GM21723 (cell line): ENCODE measurements around the gene SYNDIG1.

ENCODE experiments used
- ATAC-seq: cut with Tn5 transposase; IDR thresholded peaks from one replicate; pipeline ENCODE4 v1.9.1; 2021; ENCODE audit warnings: mild to moderate bottlenecking, moderate library complexity; ENCODE audit not compliant: unreplicated experiment

The SYNDIG1 gene

GRCh38 chr20:24560571-24561491 is 91.4 kb downstream of the SYNDIG1 start:
- no peak for ATAC-seq

DNA sequence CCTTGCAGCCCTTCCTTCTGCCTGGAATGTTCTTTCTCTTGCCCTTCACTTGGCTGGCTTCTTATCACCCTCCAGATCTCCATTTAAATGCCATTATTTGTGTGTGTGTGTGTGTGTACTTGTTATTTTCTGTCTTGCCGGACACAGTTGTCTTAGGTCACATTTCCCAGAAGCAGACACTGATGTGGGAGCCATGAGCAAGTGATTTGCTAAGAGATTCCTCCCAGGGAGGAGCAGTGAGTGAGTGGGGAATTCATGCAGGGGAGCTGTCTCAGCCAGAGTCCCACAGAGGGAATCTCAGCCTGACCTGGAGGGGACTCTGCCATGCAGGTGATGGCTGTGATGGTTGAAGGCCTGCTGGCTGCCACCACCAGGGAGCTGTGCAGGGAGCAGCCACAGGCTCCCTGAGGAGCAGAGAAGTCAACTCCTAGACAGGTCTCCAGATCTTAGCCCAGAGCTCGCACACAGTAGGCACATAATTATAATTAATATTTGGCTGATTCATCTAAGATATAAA is 96.5 kb downstream of the SYNDIG1 start:
- no peak for ATAC-seq

DNA sequence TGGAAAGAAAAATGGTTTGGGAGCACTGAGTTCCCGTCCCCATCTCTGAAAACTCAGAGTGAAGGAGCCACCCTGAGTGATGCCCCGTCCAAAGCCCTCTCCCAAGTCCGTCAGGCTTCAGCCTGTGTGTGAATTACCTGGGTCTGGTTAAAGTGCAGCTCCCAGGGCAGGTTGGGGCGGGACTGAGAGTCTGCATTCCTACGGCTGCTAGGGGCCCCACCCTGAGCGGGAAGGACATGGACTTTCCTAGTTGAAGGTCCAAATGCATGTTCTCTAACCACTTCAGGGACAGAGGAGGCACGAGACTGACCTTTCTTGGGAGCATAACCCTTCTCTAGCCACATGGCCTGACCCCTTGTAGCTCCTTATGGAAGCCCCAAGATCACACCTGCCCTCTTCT is 97.2 kb downstream of the SYNDIG1 start:
- no peak for ATAC-seq

DNA sequence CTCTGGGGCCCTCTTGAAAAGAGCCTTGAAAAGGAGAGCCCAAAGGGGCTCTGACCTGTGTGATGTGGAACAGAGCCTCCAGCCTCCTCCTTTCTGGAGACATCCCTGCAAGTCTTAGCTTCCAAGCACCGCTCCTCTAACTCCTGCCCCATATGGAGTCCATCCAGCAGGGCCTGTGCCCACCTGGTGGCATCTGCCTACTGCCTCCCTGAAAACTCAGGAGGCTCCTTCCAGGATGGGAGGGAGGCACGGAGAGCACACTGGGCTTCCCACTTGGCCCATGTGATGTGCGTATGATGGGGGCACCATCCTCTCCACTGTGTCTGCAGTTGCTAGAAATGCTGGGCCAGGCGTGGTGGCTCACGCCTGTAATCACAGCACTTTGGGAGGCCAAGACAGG is 98.1 kb downstream of the SYNDIG1 start:
- ATAC-seq: no peak

- no peak for ATAC-seq
These were observed 99.4 kb downstream of the SYNDIG1 start for GRCh38 chr20:24568842-24569241.

DNA sequence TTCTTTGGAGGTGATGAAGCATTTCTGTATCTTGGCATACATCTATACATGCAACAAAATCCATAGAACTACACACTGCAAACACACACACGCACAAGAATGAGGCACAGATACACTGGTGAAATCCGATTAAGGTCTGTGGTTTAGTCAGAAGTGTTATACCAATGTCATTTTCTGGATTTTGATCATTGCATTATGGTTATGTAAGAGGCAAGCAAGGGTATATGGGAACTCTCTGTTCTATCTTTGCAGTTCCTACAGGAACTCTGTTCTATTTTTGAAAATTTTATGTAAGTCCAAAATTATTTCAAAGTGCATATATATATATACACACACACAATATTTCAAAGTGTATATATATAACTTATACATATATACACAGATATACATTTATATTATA is 101.7 kb downstream of the SYNDIG1 start:
- ATAC-seq: no peak

DNA sequence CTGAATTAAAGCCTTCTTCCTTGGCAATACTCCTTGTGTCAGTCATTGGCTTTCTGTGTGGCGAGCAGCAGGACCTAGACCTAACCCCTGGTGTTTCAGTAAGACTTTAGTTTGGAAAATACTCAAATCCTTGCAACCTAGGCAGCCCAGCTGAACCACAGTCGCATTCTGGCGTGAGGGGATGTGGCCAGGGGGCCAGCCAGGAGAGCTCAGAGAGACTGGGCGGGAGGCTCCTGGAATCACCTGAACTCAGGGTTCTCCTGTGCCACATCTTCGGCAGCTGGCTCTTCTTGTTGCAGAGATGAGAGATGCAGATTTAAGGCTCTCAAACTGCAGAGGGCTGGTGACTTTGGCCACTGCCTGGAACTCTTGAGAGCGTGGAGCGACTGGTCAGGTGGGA is 102.7 kb downstream of the SYNDIG1 start:
- ATAC-seq: no peak

DNA sequence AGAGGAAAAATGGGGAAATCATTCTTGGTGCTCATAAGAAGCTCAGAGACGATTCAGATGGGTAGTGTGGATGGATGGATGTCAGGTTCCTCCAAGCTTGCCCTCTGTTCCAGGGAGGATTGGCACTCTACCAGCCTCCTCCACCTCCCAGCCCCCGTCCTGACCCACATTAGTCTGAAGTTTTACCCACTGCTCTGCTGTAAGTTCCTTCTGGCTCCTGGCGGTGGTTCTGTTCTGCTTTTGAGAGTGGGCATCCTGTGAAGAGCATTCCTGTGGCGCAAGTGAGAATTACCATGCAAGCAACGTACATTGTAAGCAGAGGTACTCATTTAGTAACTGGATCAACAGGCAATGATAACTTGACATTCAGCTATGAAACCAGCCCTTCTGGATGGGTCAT is 103.4 kb downstream of the SYNDIG1 start:
- ATAC-seq: no peak

GRCh38 chr20:24573557-24573956 is 104.1 kb downstream of the SYNDIG1 start:
- no peak for ATAC-seq

DNA sequence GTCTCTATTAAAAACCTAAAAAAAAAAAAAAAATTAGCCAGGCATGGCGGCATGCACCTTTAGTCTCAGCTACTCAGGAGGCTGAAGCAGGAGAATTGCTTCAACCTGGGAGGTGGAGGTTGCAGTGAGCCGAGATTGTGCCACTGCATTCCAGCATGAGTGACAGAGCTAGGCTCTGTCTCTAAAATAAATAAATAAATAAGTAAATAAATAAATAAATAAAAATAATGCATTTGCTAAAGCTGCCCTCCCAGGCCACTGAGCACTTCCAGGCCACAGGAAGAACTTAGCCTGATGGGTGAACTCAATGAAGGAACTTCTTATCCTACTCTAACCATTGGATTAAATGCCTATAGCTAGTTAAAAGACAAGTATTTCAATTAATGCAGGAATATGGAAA is 104.9 kb downstream of the SYNDIG1 start:
- no peak for ATAC-seq

GRCh38 chr20:24574797-24575196 is 105.4 kb downstream of the SYNDIG1 start:
- no peak for ATAC-seq

DNA sequence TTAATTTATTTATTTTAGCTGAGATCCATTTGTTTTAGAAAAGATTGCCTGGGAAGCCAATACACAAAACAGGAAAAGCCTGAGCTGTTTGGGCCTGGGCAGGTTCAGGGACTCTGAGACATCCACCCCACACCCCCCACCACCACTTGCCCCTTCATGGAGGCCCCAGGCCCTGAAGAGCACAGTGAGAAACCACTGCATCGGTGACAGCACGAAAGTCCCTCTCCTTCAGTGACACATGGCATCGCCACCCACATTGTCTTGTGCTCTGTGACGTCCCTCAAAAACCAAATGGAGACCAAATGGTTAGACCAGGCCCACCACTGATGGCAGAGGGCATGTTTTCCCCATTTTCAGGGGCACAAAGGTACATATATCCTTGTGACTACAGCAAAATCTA is 106.4 kb downstream of the SYNDIG1 start:
- ATAC-seq: no peak

GRCh38 chr20:24576447-24576846 is 107.0 kb downstream of the SYNDIG1 start:
- ATAC-seq: no peak

DNA sequence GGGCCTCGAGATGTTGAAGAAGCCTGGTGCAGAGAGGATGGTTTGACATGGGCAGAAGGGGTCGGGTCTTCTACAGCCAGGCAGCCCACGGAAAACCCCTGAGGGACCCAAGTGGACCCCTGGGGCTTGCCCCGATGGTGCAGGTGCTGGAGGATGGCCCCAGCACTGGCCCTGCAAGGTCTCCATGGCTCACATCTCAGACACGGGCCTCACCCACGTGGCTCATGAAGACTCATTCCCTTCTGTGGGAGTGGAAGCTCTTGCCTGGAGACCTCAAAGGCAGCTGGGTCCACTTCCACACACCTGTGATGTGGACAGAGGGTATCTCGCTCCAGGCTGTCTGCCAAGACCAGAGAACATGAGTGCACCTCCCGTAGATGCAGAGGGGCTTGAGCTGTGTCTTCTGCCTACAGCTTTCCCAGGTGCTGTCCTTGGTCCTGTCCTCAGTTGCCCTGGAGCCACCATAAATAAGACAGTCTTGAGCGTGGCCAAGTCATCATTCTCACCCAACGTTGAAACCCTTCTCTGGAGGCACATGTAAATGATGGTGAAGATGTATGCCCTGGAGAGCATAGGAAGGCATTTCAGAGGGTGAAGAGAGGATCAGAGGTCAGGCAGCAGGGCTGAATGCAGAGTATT is 108.0 kb downstream of the SYNDIG1 start:
- no peak for ATAC-seq

GRCh38 chr20:24578567-24579415 is 109.4 kb downstream of the SYNDIG1 start:
- no peak for ATAC-seq

- ATAC-seq: no peak
These were observed 110.0 kb downstream of the SYNDIG1 start for GRCh38 chr20:24579475-24579874.

- no peak for ATAC-seq
These were observed 110.6 kb downstream of the SYNDIG1 start for GRCh38 chr20:24580006-24580405.

GRCh38 chr20:24580855-24581254 is 111.4 kb downstream of the SYNDIG1 start:
- no peak for ATAC-seq

GRCh38 chr20:24581443-24582170 is 112.2 kb downstream of the SYNDIG1 start:
- ATAC-seq: no peak

- ATAC-seq: no peak
These were observed 113.1 kb downstream of the SYNDIG1 start for GRCh38 chr20:24582373-24583168.
